Activated CD8-positive, alpha-beta memory T cell treated with anti-CD3 and anti-CD28 coated beads, Interleukin-2, amount 10 ng/mL, durations not matched to agents 7 days and 5 days (primary cell): ENCODE data around the gene SKI. TPM values are rescaled to one million over a fixed set of nuclear protein-coding genes. Genes with fewer than 3 reads are reported as not detected.

ENCODE experiments used
- ATAC-seq: fragments of 150-1000 bp; cut with Tn5 transposase; one replicate; pipeline ENCODE4 v1.10.0; 2021; ENCODE audit warnings: moderate library complexity
- CTCF ChIA-PET: fragments of 350-600 bp; sonication (Branson Sonifier 250); formaldehyde crosslinking; loops from one replicate; lab custom pipeline; 2021; ENCODE audit warnings: antibody characterized with exemption; lab: Charles Lee
- DNase-seq: peaks from one replicate; pipeline ENCODE4 v3.0.0-alpha.2; 2020
- H3K27ac Mint-ChIP-seq: one replicate; pipeline ENCODE4 v1.8.0; 2021; ENCODE audit warnings: mild to moderate bottlenecking, mixed read lengths
- H3K27me3 Mint-ChIP-seq: one replicate; pipeline ENCODE4 v1.8.0; 2021; ENCODE audit warnings: mixed read lengths
- H3K36me3 Mint-ChIP-seq: one replicate; pipeline ENCODE4 v1.8.0; 2021; ENCODE audit warnings: mild to moderate bottlenecking, mixed read lengths
- H3K4me1 Mint-ChIP-seq: one replicate; pipeline ENCODE4 v1.8.0; 2021; ENCODE audit warnings: mixed read lengths
- H3K4me3 Mint-ChIP-seq: one replicate; pipeline ENCODE4 v1.8.0; 2021; ENCODE audit warnings: mild to moderate bottlenecking, moderate library complexity, mixed read lengths
- H3K9me3 Mint-ChIP-seq: one replicate; pipeline ENCODE4 v1.8.0; 2022; ENCODE audit warnings: low read depth, mixed read lengths
- total RNA-seq, 2 experiments: library from RNA; stranded (reverse); gene quantifications; one replicate each; pipeline ENCODE4 v1.2.3, GENCODE V29; 2021

The SKI gene
- total RNA-seq, 2 experiments from 2014 or later, result 35.0 to 42.9 TPM

- Mint-ChIP-seq H3K27ac (peak overlapping the region; percentile 97), H3K36me3 (peaks cover 9% of the 10 kb centered on the region), H3K9me3 (no peaks in the 10 kb centered on the region), H3K4me1 (peaks cover 41% of the 10 kb centered on the region), H3K27me3 (no peaks in the 10 kb centered on the region), H3K4me3 (peak overlapping the region; percentile 74)
- CTCF ChIA-PET, result interaction anchor here (1.0 to 3.2 kb wide), 9 partner anchors 10 to 223 kb away, joined by 3 to 24 read pairs (median 11); partner anchors contain the start of genes FAAP20, MORN1 and RER1
- ATAC-seq, result peak; percentile 77
- peak; percentile 94 for DNase-seq
These were observed 72.9 kb downstream of the SKI start for GRCh38 chr1:2300851-2301606.

GRCh38 chr1:2301607-2302291 lies 73.6 kb downstream of the SKI start:
- peaks cover 6% of the 10 kb centered on the region for H3K36me3 Mint-ChIP-seq
- DNase-seq, result no peak

GRCh38 chr1:2302292-2302925 lies 74.3 kb downstream of the SKI start:
- Mint-ChIP-seq H3K4me3 (no peak overlapping the region), H3K27me3 (no peaks in the 10 kb centered on the region), H3K9me3 (no peaks in the 10 kb centered on the region), H3K27ac (no peak overlapping the region), H3K36me3 (peaks cover 12% of the 10 kb centered on the region), H3K4me1 (peaks cover 35% of the 10 kb centered on the region)
- DNase-seq, result no peak
- CTCF ChIA-PET, result interaction anchor here (3.0 to 3.2 kb wide), 2 partner anchors 9 to 12 kb away, joined by 16 to 24 read pairs; no protein-coding TSS in a partner anchor
- ATAC-seq, result no peak

More at GRCh38 chr1:2301607-2302291, 73.6 kb downstream of the SKI start:
- CTCF ChIA-PET, result interaction anchor here (1.0 to 3.2 kb wide), 7 partner anchors 10 to 107 kb away, joined by 3 to 24 read pairs (median 11); partner anchors contain the start of genes FAAP20, MORN1 and RER1
- peaks cover 39% of the 10 kb centered on the region for H3K4me1 Mint-ChIP-seq
- peak overlapping the region; percentile 97 for H3K27ac Mint-ChIP-seq
- H3K27me3 Mint-ChIP-seq, result no peaks in the 10 kb centered on the region
- no peak overlapping the region for H3K4me3 Mint-ChIP-seq
- no peak for ATAC-seq
- no peaks in the 10 kb centered on the region for H3K9me3 Mint-ChIP-seq

GRCh38 chr1:2303016-2303775 lies 75.1 kb downstream of the SKI start:
- peaks cover 19% of the 10 kb centered on the region for H3K36me3 Mint-ChIP-seq
- CTCF ChIA-PET, result interaction anchor here (0.8 to 3.2 kb wide), 2 partner anchors 8 to 12 kb away, joined by 4 to 16 read pairs; no protein-coding TSS in a partner anchor
- no peaks in the 10 kb centered on the region for H3K27me3 Mint-ChIP-seq
- no peak for DNase-seq
- H3K4me3 Mint-ChIP-seq, result no peak overlapping the region
- H3K4me1 Mint-ChIP-seq, result peaks cover 35% of the 10 kb centered on the region
- no peak overlapping the region for H3K27ac Mint-ChIP-seq
- ATAC-seq, result no peak
- H3K9me3 Mint-ChIP-seq, result no peaks in the 10 kb centered on the region

GRCh38 chr1:2303781-2304180 lies 75.7 kb downstream of the SKI start:
- H3K27ac Mint-ChIP-seq, result no peak overlapping the region
- H3K27me3 Mint-ChIP-seq, result no peaks in the 10 kb centered on the region
- H3K4me1 Mint-ChIP-seq, result peaks cover 30% of the 10 kb centered on the region
- peaks cover 20% of the 10 kb centered on the region for H3K36me3 Mint-ChIP-seq
- no peaks in the 10 kb centered on the region for H3K9me3 Mint-ChIP-seq
- CTCF ChIA-PET, result interaction anchor here (0.8 to 3.2 kb wide), 2 partner anchors 8 to 12 kb away, joined by 4 to 16 read pairs; no protein-coding TSS in a partner anchor
- DNase-seq (no peak), ATAC-seq (no peak)
- H3K4me3 Mint-ChIP-seq, result no peak overlapping the region

GRCh38 chr1:2304282-2304681 lies 76.2 kb downstream of the SKI start:
- no peak overlapping the region for H3K27ac Mint-ChIP-seq
- peaks cover 20% of the 10 kb centered on the region for H3K36me3 Mint-ChIP-seq
- peaks cover 26% of the 10 kb centered on the region for H3K4me1 Mint-ChIP-seq
- H3K27me3 Mint-ChIP-seq, result no peaks in the 10 kb centered on the region
- no peak for DNase-seq
- H3K4me3 Mint-ChIP-seq, result no peak overlapping the region
- ATAC-seq, result no peak
- H3K9me3 Mint-ChIP-seq, result no peaks in the 10 kb centered on the region
- CTCF ChIA-PET, result no interaction called here

GRCh38 chr1:2304921-2305681 lies 77.0 kb downstream of the SKI start:
- CTCF ChIA-PET, result interaction anchor here (1.0 kb wide), 1 partner anchor 10 kb away, joined by 4 read pairs; no protein-coding TSS in a partner anchor
- Mint-ChIP-seq H3K27me3 (no peaks in the 10 kb centered on the region), H3K9me3 (no peaks in the 10 kb centered on the region), H3K36me3 (peaks cover 20% of the 10 kb centered on the region), H3K4me1 (peaks cover 18% of the 10 kb centered on the region), H3K4me3 (no peak overlapping the region), H3K27ac (no peak overlapping the region)
- DNase-seq (no peak), ATAC-seq (no peak)

- H3K27ac Mint-ChIP-seq, result no peak overlapping the region
- H3K36me3 Mint-ChIP-seq, result peaks cover 20% of the 10 kb centered on the region
- H3K9me3 Mint-ChIP-seq, result no peaks in the 10 kb centered on the region
- ATAC-seq (no peak), DNase-seq (no peak)
- CTCF ChIA-PET, result no interaction called here
- H3K4me3 Mint-ChIP-seq, result no peak overlapping the region
- H3K4me1 Mint-ChIP-seq, result peaks cover 7% of the 10 kb centered on the region
- no peaks in the 10 kb centered on the region for H3K27me3 Mint-ChIP-seq
These were observed 78.2 kb downstream of the SKI start for GRCh38 chr1:2306151-2306978.

GRCh38 chr1:2307064-2307605 lies 79.0 kb downstream of the SKI start:
- CTCF ChIA-PET, result interaction anchor here (0.6 kb wide), 1 partner anchor 9 kb away, joined by 3 read pairs; no protein-coding TSS in a partner anchor
- H3K27ac Mint-ChIP-seq, result no peak overlapping the region
- ATAC-seq, result no peak

GRCh38 chr1:2307972-2308371 lies 79.9 kb downstream of the SKI start:
- no peak overlapping the region for H3K4me3 Mint-ChIP-seq
- CTCF ChIA-PET, result no interaction called here
- H3K27me3 Mint-ChIP-seq, result no peaks in the 10 kb centered on the region
- peaks cover 2% of the 10 kb centered on the region for H3K4me1 Mint-ChIP-seq
- DNase-seq, result no peak
- no peak overlapping the region for H3K27ac Mint-ChIP-seq
- no peak for ATAC-seq
- peaks cover 20% of the 10 kb centered on the region for H3K36me3 Mint-ChIP-seq
- no peaks in the 10 kb centered on the region for H3K9me3 Mint-ChIP-seq

More at GRCh38 chr1:2307064-2307605, 79.0 kb downstream of the SKI start:
- H3K27me3 Mint-ChIP-seq, result no peaks in the 10 kb centered on the region
- DNase-seq, result no peak
- H3K36me3 Mint-ChIP-seq, result peaks cover 20% of the 10 kb centered on the region
- H3K9me3 Mint-ChIP-seq, result no peaks in the 10 kb centered on the region
- peaks cover 2% of the 10 kb centered on the region for H3K4me1 Mint-ChIP-seq
- H3K4me3 Mint-ChIP-seq, result no peak overlapping the region

GRCh38 chr1:2308844-2309243 lies 80.7 kb downstream of the SKI start:
- H3K27me3 Mint-ChIP-seq, result no peaks in the 10 kb centered on the region
- CTCF ChIA-PET, result no interaction called here
- H3K4me1 Mint-ChIP-seq, result no peaks in the 10 kb centered on the region
- DNase-seq, result no peak
- H3K27ac Mint-ChIP-seq, result no peak overlapping the region
- peaks cover 20% of the 10 kb centered on the region for H3K36me3 Mint-ChIP-seq
- no peak for ATAC-seq
- no peaks in the 10 kb centered on the region for H3K9me3 Mint-ChIP-seq
- H3K4me3 Mint-ChIP-seq, result no peak overlapping the region
